Vagina (tissue), 2 donors: ENCODE results near the gene DPYD. TPM values are rescaled to one million over a fixed set of nuclear protein-coding genes. Genes with fewer than 3 reads are reported as not detected.

ENCODE experiments used
- DNase-seq, 2 donors: peaks; one replicate each; pipeline ENCODE4 v3.0.0-alpha.2; 2017; ENCODE audit errors: extremely low spot score in 2 of 2
- H3K27ac ChIP-seq: fragments of 200-600 bp; sonication (generic); one replicate; pipeline ENCODE4 v1.5.1; 2019
- H3K27me3 ChIP-seq: fragments of 200-600 bp; sonication (generic); one replicate; pipeline ENCODE4 v1.5.1; 2019
- H3K36me3 ChIP-seq, 2 donors: fragments of 200-600 bp; sonication (generic); one replicate each; pipeline ENCODE4 v1.5.1; 2017 to 2019
- H3K4me1 ChIP-seq: fragments of 200-600 bp; sonication (generic); one replicate; pipeline ENCODE4 v1.5.1; 2019
- H3K4me3 ChIP-seq, 2 donors: fragments of 200-600 bp; sonication (generic); 1 replicate in 1 of 2; 2 replicates in 1 of 2; pipeline ENCODE4 v1.5.1; 2016 to 2019
- H3K9me3 ChIP-seq: fragments of 200-600 bp; sonication (generic); one replicate; pipeline ENCODE4 v1.5.1; 2019
- POLR2A ChIP-seq, 2 donors: fragments of 450-650 bp; IDR thresholded peaks; one replicate each; pipeline ENCODE4 v1.6.1; 2017; ENCODE audit warnings: antibody characterized with exemption in 2 of 2, mild to moderate bottlenecking in 2 of 2, moderate library complexity in 2 of 2
- POLR2AphosphoS5 ChIP-seq, 2 donors: sonication (generic); formaldehyde crosslinking; IDR thresholded peaks; one replicate each; pipeline ENCODE4 v1.9.0; 2017; ENCODE audit warnings: antibody characterized with exemption in 2 of 2, mild to moderate bottlenecking in 2 of 2, low read depth in 1 of 2; ENCODE audit not compliant: insufficient read depth in 1 of 2
- intact Hi-C: fragments of 100-400 bp; cut with DNase I; formaldehyde crosslinking; loops from one replicate; pipeline ENCODE4 v1.15.1; 2023
- total RNA-seq: library from RNA; depleted of rRNA; stranded (reverse); fragments of >200 nt; gene quantifications from one replicate; pipeline ENCODE4 v1.2.3, GENCODE V29; 2016
- TF ChIP-seq, protein P1 (sequence below), 3 experiments: fragments of 450-650 bp in 2 of 3; fragments of 200-600 bp in 1 of 3; sonication (generic) in 1 of 3; IDR thresholded peaks; one replicate each; pipeline ENCODE4 v1.5.1; 2017 to 2019; ENCODE audit warnings: antibody characterized with exemption in 3 of 3, mild to moderate bottlenecking in 2 of 3, moderate library complexity in 2 of 3

Gene DPYD
- total RNA-seq, 1 donor from 2014 or later, result 45.7 TPM

- no peak for DNase-seq
- no peaks in the 10 kb centered on the region for H3K36me3 ChIP-seq
- no peak overlapping the region for H3K4me3 ChIP-seq
- no peaks in the 10 kb centered on the region for H3K4me1 ChIP-seq
- H3K27ac ChIP-seq, result no peak overlapping the region
- TF ChIP-seq POLR2AphosphoS5 (IDR thresholded peaks at IDR 0.05; ENCODE audit: insufficient read depth in 1 of 2, low read depth in 1 of 2), result no peak
- TF ChIP-seq, protein P1, sequence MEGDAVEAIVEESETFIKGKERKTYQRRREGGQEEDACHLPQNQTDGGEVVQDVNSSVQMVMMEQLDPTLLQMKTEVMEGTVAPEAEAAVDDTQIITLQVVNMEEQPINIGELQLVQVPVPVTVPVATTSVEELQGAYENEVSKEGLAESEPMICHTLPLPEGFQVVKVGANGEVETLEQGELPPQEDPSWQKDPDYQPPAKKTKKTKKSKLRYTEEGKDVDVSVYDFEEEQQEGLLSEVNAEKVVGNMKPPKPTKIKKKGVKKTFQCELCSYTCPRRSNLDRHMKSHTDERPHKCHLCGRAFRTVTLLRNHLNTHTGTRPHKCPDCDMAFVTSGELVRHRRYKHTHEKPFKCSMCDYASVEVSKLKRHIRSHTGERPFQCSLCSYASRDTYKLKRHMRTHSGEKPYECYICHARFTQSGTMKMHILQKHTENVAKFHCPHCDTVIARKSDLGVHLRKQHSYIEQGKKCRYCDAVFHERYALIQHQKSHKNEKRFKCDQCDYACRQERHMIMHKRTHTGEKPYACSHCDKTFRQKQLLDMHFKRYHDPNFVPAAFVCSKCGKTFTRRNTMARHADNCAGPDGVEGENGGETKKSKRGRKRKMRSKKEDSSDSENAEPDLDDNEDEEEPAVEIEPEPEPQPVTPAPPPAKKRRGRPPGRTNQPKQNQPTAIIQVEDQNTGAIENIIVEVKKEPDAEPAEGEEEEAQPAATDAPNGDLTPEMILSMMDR (IDR thresholded peaks at IDR 0.05), result no peak
- TF ChIP-seq POLR2A (IDR thresholded peaks at IDR 0.05), result no peak
- no peaks in the 10 kb centered on the region for H3K27me3 ChIP-seq
- H3K9me3 ChIP-seq, result no peaks in the 10 kb centered on the region
- intact Hi-C loops, result no loop called here
Measured at GRCh38 chr1:97368296-97368695, 552.5 kb downstream of the DPYD start.

- TF ChIP-seq, protein P1 (IDR thresholded peaks at IDR 0.05), result no peak
- TF ChIP-seq POLR2A (IDR thresholded peaks at IDR 0.05) (no peak), POLR2AphosphoS5 (IDR thresholded peaks at IDR 0.05; ENCODE audit: insufficient read depth in 1 of 2, low read depth in 1 of 2) (no peak)
- H3K4me1 ChIP-seq, result no peaks in the 10 kb centered on the region
- no peaks in the 10 kb centered on the region for H3K27me3 ChIP-seq
- no peak for DNase-seq
- no peaks in the 10 kb centered on the region for H3K9me3 ChIP-seq
- no peak overlapping the region for H3K27ac ChIP-seq
- H3K36me3 ChIP-seq, result no peaks in the 10 kb centered on the region
- H3K4me3 ChIP-seq, result no peak overlapping the region
- intact Hi-C loops, result no loop called here
Measured at GRCh38 chr1:97366984-97367383, 553.9 kb downstream of the DPYD start.

DNA sequence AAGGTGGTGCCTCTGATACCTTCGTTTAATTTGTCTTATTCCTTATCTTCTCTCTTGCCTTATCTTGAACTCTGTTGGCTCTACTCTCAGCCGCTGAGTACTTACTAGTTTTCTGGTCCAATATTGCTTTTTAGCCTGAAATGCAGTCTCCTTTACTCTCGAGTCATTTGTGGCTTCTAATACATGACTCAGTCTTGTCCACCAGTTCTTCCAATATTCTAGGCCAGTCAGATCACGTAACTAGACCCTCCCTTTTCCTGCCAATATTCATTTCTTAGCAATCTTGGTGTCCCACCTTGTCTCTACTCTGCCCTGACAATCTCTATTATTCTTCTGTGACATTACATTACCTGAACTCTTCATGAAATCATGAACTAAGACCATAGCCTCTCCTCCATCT lies 555.8 kb downstream of the DPYD start:
- no peaks in the 10 kb centered on the region for H3K9me3 ChIP-seq
- intact Hi-C loops, result no loop called here
- TF ChIP-seq POLR2AphosphoS5 (IDR thresholded peaks at IDR 0.05; ENCODE audit: insufficient read depth in 1 of 2, low read depth in 1 of 2), result no peak
- TF ChIP-seq POLR2A (IDR thresholded peaks at IDR 0.05), result no peak
- TF ChIP-seq, protein P1 (IDR thresholded peaks at IDR 0.05), result no peak
- H3K4me1 ChIP-seq, result no peaks in the 10 kb centered on the region
- H3K27ac ChIP-seq, result no peak overlapping the region
- no peaks in the 10 kb centered on the region for H3K27me3 ChIP-seq
- DNase-seq, result no peak
- H3K4me3 ChIP-seq, result no peak overlapping the region
- H3K36me3 ChIP-seq, result no peaks in the 10 kb centered on the region

- no peaks in the 10 kb centered on the region for H3K27me3 ChIP-seq
- H3K9me3 ChIP-seq, result no peaks in the 10 kb centered on the region
- TF ChIP-seq, protein P1 (IDR thresholded peaks at IDR 0.05), result no peak
- no peak for TF ChIP-seq POLR2AphosphoS5 (IDR thresholded peaks at IDR 0.05; ENCODE audit: insufficient read depth in 1 of 2, low read depth in 1 of 2)
- TF ChIP-seq POLR2A (IDR thresholded peaks at IDR 0.05), result no peak
- H3K4me3 ChIP-seq, result no peak overlapping the region
- no peak for DNase-seq
- H3K36me3 ChIP-seq, result no peaks in the 10 kb centered on the region
- H3K4me1 ChIP-seq, result no peaks in the 10 kb centered on the region
- intact Hi-C loops, result no loop called here
- no peak overlapping the region for H3K27ac ChIP-seq
Measured at GRCh38 chr1:97364086-97364485, 556.7 kb downstream of the DPYD start.

- DNase-seq, result no peak
- Histone ChIP-seq H3K4me3 (no peak overlapping the region), H3K4me1 (peaks cover 7% of the 10 kb centered on the region), H3K9me3 (no peaks in the 10 kb centered on the region), H3K27ac (no peak overlapping the region), H3K36me3 (no peaks in the 10 kb centered on the region), H3K27me3 (no peaks in the 10 kb centered on the region)
- intact Hi-C loops, result no loop called here
- no peak for TF ChIP-seq POLR2A (IDR thresholded peaks at IDR 0.05)
- TF ChIP-seq, protein P1 (IDR thresholded peaks at IDR 0.05), result no peak
- no peak for TF ChIP-seq POLR2AphosphoS5 (IDR thresholded peaks at IDR 0.05; ENCODE audit: insufficient read depth in 1 of 2, low read depth in 1 of 2)
Measured at GRCh38 chr1:97356309-97356708, 564.5 kb downstream of the DPYD start.
